ENCODE results near the gene PCYT1B. TPM values are rescaled to one million over a fixed set of nuclear protein-coding genes. Genes with fewer than 3 reads are reported as not detected.

PCYT1B gene
- total and polyA plus RNA-seq, 9 of the 15 experiments (the other 6 are each of a cell fraction or from before 2014, with no cell fraction given) = 0.04 to 0.34 (median 0.07) TPM; not detected in 1

- TF ChIP-seq, protein P1, sequence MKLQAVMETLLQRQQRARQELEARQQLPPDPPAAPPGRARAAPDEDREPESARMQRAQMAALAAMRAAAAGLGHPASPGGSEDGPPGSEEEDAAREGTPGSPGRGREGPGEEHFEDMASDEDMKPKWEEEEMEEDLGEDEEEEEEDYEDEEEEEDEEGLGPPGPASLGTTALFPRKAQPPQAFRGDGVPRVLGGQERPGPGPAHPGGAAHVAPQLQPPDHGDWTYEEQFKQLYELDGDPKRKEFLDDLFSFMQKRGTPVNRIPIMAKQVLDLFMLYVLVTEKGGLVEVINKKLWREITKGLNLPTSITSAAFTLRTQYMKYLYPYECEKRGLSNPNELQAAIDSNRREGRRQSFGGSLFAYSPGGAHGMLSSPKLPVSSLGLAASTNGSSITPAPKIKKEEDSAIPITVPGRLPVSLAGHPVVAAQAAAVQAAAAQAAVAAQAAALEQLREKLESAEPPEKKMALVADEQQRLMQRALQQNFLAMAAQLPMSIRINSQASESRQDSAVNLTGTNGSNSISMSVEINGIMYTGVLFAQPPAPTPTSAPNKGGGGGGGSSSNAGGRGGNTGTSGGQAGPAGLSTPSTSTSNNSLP (IDR thresholded peaks at IDR 0.05; ENCODE audit: borderline replicate concordance, low read depth, low read length) = no peak
- TF ChIP-seq EGR1 (conservative IDR thresholded peaks at IDR 0.05) = peak; percentile 95
- no peak for TF ChIP-seq TCF7L2 (IDR thresholded peaks at IDR 0.05; ENCODE audit: low read depth, low read length)
- TF ChIP-seq FOS (IDR thresholded peaks at IDR 0.05; ENCODE audit: extremely low read depth, insufficient read length) = peak; percentile 12
- no peak for TF ChIP-seq EHMT2 (IDR thresholded peaks at IDR 0.05)
- TF ChIP-seq CCAR2 (IDR thresholded peaks at IDR 0.05; ENCODE audit: low read depth, low read length) = no peak
- no peak for TF ChIP-seq TCF7 (IDR thresholded peaks at IDR 0.05; ENCODE audit: borderline replicate concordance)
- no peak for TF ChIP-seq NONO (IDR thresholded peaks at IDR 0.05; ENCODE audit: low read depth in 2 of 2, low read length in 1 of 2)
- TF ChIP-seq PYGO2 (tag; IDR thresholded peaks at IDR 0.05) = no peak
- TF ChIP-seq SAFB (IDR thresholded peaks at IDR 0.05; ENCODE audit: borderline replicate concordance, low read depth, low read length) = no peak
- no peak for TF ChIP-seq ZNF431 (CRISPR knock-in tag; IDR thresholded peaks at IDR 0.05)
- no peak for TF ChIP-seq GABPB2 (CRISPR knock-in tag; conservative IDR thresholded peaks at IDR 0.05)
- TF ChIP-seq, protein P2, sequence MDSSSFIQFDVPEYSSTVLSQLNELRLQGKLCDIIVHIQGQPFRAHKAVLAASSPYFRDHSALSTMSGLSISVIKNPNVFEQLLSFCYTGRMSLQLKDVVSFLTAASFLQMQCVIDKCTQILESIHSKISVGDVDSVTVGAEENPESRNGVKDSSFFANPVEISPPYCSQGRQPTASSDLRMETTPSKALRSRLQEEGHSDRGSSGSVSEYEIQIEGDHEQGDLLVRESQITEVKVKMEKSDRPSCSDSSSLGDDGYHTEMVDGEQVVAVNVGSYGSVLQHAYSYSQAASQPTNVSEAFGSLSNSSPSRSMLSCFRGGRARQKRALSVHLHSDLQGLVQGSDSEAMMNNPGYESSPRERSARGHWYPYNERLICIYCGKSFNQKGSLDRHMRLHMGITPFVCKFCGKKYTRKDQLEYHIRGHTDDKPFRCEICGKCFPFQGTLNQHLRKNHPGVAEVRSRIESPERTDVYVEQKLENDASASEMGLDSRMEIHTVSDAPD (CRISPR knock-in tag; IDR thresholded peaks at IDR 0.05) = no peak
- peak; percentile 78 for TF ChIP-seq NKRF (IDR thresholded peaks at IDR 0.05; ENCODE audit: borderline replicate concordance)
- TF ChIP-seq, protein P3, sequence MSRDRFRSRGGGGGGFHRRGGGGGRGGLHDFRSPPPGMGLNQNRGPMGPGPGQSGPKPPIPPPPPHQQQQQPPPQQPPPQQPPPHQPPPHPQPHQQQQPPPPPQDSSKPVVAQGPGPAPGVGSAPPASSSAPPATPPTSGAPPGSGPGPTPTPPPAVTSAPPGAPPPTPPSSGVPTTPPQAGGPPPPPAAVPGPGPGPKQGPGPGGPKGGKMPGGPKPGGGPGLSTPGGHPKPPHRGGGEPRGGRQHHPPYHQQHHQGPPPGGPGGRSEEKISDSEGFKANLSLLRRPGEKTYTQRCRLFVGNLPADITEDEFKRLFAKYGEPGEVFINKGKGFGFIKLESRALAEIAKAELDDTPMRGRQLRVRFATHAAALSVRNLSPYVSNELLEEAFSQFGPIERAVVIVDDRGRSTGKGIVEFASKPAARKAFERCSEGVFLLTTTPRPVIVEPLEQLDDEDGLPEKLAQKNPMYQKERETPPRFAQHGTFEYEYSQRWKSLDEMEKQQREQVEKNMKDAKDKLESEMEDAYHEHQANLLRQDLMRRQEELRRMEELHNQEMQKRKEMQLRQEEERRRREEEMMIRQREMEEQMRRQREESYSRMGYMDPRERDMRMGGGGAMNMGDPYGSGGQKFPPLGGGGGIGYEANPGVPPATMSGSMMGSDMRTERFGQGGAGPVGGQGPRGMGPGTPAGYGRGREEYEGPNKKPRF (IDR thresholded peaks at IDR 0.05; ENCODE audit: low read depth, low read length) = no peak
- no peak for TF ChIP-seq ZC3H4 (CRISPR knock-in tag; IDR thresholded peaks at IDR 0.05; ENCODE audit: borderline replicate concordance)
- TF ChIP-seq RBM39 (optimal IDR thresholded peaks at IDR 0.05; ENCODE audit: low read depth, low read length) = no peak
- TF ChIP-seq ZNF584 (CRISPR knock-in tag; IDR thresholded peaks at IDR 0.05; ENCODE audit: low read depth) = no peak
- no peak for TF ChIP-seq RBM34 (IDR thresholded peaks at IDR 0.05; ENCODE audit: borderline replicate concordance, insufficient read depth, low read length)
- TF ChIP-seq DACH1 (IDR thresholded peaks at IDR 0.05; ENCODE audit: partially characterized antibody) = no peak
Measured at GRCh38 chrX:24693453-24694202, 46.5 kb upstream of the PCYT1B start, which contains the start of gene POLA1 (continued).

Data from K562 (cell line).